Mesothelial cell of epicardium (in vitro differentiated cells): Measurements from ENCODE around the gene TTLL11. TPM values are rescaled to one million over a fixed set of nuclear protein-coding genes. Genes with fewer than 3 reads are reported as not detected.

Experiments used
- DNase-seq, 2 experiments: peaks; one replicate each; pipeline ENCODE4 v3.0.0; 2021; ENCODE audit warnings: low spot score in 2 of 2; ENCODE audit not compliant: unreplicated experiment in 2 of 2
- H3K27ac Mint-ChIP-seq: 2 replicates; pipeline ENCODE4 v1.8.0; 2021; ENCODE audit warnings: mixed read lengths
- H3K27me3 Mint-ChIP-seq: 2 replicates; pipeline ENCODE4 v1.8.0; 2021; ENCODE audit warnings: low read depth, mixed read lengths
- H3K36me3 Mint-ChIP-seq: 2 replicates; pipeline ENCODE4 v1.8.0; 2021; ENCODE audit warnings: mixed read lengths
- H3K4me1 Mint-ChIP-seq: 2 replicates; pipeline ENCODE4 v1.8.0; 2021; ENCODE audit warnings: mixed read lengths
- H3K4me3 Mint-ChIP-seq: 2 replicates; pipeline ENCODE4 v1.8.0; 2021; ENCODE audit warnings: mild to moderate bottlenecking, moderate library complexity, mixed read lengths
- H3K9me3 Mint-ChIP-seq: 2 replicates; pipeline ENCODE4 v1.8.0; 2021; ENCODE audit warnings: mixed read lengths
- CTCF ChIP-seq: fragments of 200-600 bp; sonication (generic); IDR thresholded peaks from one replicate; pipeline ENCODE4 v1.5.0; 2021; ENCODE audit warnings: antibody characterized with exemption; ENCODE audit not compliant: unreplicated experiment
- total RNA-seq: library from RNA; stranded (reverse); gene quantifications from 3 replicates; pipeline ENCODE4 v1.2.1, GENCODE V29; 2021

TTLL11 gene
- total RNA-seq, 1 donor from 2014 or later, result 4.8 TPM

- Mint-ChIP-seq H3K36me3 (peaks cover 10% of the 10 kb centered on the region), H3K27me3 (no peaks in the 10 kb centered on the region), H3K27ac (no peak overlapping the region), H3K9me3 (no peaks in the 10 kb centered on the region), H3K4me1 (peaks cover 6% of the 10 kb centered on the region), H3K4me3 (no peak overlapping the region)
- no peak for TF ChIP-seq CTCF
- no peak for DNase-seq
Measured at GRCh38 chr9:121786543-121786948, 306.6 kb downstream of the TTLL11 start.

- Mint-ChIP-seq H3K9me3 (no peaks in the 10 kb centered on the region), H3K4me1 (peaks cover 6% of the 10 kb centered on the region), H3K27ac (no peak overlapping the region), H3K4me3 (no peak overlapping the region), H3K36me3 (peaks cover 10% of the 10 kb centered on the region), H3K27me3 (no peaks in the 10 kb centered on the region)
- no peak for DNase-seq
- no peak for TF ChIP-seq CTCF
Measured at GRCh38 chr9:121785673-121786542, 307.2 kb downstream of the TTLL11 start.

GRCh38 chr9:121784731-121785411, 308.2 kb downstream of the TTLL11 start:
- TF ChIP-seq CTCF, result no peak
- Mint-ChIP-seq H3K4me3 (no peak overlapping the region), H3K36me3 (peaks cover 14% of the 10 kb centered on the region), H3K27ac (peak overlapping the region; percentile 54), H3K9me3 (no peaks in the 10 kb centered on the region), H3K27me3 (no peaks in the 10 kb centered on the region), H3K4me1 (peaks cover 6% of the 10 kb centered on the region)
- DNase-seq, result peak in 1 of 2 experiments; percentile 16

GRCh38 chr9:121783521-121784507, 309.3 kb downstream of the TTLL11 start:
- peak in 1 of 2 experiments; percentile 14 for DNase-seq
- peaks cover 5% of the 10 kb centered on the region for H3K9me3 Mint-ChIP-seq
- no peaks in the 10 kb centered on the region for H3K27me3 Mint-ChIP-seq
- H3K36me3 Mint-ChIP-seq, result peaks cover 23% of the 10 kb centered on the region
- peaks cover 6% of the 10 kb centered on the region for H3K4me1 Mint-ChIP-seq
- no peak for TF ChIP-seq CTCF
- H3K4me3 Mint-ChIP-seq, result no peak overlapping the region
- H3K27ac Mint-ChIP-seq, result no peak overlapping the region

GRCh38 chr9:121783111-121783510, 310.0 kb downstream of the TTLL11 start:
- H3K27ac Mint-ChIP-seq, result no peak overlapping the region
- H3K27me3 Mint-ChIP-seq, result no peaks in the 10 kb centered on the region
- no peak for TF ChIP-seq CTCF
- H3K36me3 Mint-ChIP-seq, result peaks cover 29% of the 10 kb centered on the region
- H3K4me3 Mint-ChIP-seq, result no peak overlapping the region
- H3K9me3 Mint-ChIP-seq, result peaks cover 12% of the 10 kb centered on the region
- DNase-seq, result no peak
- H3K4me1 Mint-ChIP-seq, result peaks cover 6% of the 10 kb centered on the region
